ENCODE results near the gene LIFR. TPM values are rescaled to one million over a fixed set of nuclear protein-coding genes. Genes with fewer than 3 reads are reported as not detected.

LIFR gene
- total RNA-seq, 1 donor = 39.8 TPM

DNA sequence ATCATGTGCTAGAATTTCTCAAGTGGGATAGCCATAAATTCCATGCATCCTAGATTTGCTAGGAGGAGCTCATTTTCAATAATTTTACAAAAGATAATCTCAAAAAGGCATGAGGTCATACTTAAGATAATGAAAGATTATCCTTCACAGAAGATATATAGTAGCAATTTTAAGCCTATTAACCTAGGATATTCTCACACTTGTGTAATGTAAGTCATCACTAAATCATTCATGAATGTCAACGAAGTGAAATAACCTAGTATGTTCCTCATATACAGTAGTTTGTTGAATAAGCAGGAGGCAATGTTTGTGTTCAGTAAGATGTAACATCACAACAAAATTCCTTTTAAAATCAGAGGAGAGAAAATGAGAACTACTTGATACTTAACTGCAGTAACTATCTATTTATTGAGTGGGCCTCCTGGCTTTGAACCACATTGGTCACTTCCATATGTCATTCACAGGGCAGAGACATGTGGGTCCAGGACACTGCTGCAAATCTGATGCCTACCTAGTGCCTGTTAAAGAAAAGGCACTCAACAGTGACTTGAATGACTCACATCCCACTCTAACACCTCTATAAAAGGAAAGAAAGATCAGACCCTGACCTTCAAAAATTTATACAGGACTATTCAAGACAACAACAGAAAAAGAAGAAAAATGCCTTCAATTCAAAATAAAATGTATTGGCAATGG, 8.2 kb downstream of the LIFR start:
- H3K27ac ChIP-seq (ENCODE audit: low read depth, low read length) = no peak overlapping the region
- no peak overlapping the region for H2AFZ ChIP-seq (ENCODE audit: low read length)
- peaks cover 48% of the 10 kb centered on the region for H3K4me1 ChIP-seq (ENCODE audit: insufficient read depth, low read length)
- no peak for DNase-seq (ENCODE audit: insufficient read length, low spot score, missing footprints)
- H3K4me2 ChIP-seq (ENCODE audit: insufficient read depth, low read length) = no peak overlapping the region
- no peaks in the 10 kb centered on the region for H3K27me3 ChIP-seq (ENCODE audit: insufficient read depth, low read length)
- no peaks in the 10 kb centered on the region for H3K9me3 ChIP-seq (ENCODE audit: low read depth, low read length)
- H3K36me3 ChIP-seq (ENCODE audit: insufficient read depth, low read length) = no peaks in the 10 kb centered on the region
- H3K4me3 ChIP-seq (ENCODE audit: insufficient read depth, low read length) = no peak overlapping the region
- H3K79me2 ChIP-seq (ENCODE audit: insufficient read depth, low read length) = peaks cover 61% of the 10 kb centered on the region
- H4K20me1 ChIP-seq (ENCODE audit: insufficient read depth, low read length) = peaks cover 4% of the 10 kb centered on the region
- TF ChIP-seq, protein P1, sequence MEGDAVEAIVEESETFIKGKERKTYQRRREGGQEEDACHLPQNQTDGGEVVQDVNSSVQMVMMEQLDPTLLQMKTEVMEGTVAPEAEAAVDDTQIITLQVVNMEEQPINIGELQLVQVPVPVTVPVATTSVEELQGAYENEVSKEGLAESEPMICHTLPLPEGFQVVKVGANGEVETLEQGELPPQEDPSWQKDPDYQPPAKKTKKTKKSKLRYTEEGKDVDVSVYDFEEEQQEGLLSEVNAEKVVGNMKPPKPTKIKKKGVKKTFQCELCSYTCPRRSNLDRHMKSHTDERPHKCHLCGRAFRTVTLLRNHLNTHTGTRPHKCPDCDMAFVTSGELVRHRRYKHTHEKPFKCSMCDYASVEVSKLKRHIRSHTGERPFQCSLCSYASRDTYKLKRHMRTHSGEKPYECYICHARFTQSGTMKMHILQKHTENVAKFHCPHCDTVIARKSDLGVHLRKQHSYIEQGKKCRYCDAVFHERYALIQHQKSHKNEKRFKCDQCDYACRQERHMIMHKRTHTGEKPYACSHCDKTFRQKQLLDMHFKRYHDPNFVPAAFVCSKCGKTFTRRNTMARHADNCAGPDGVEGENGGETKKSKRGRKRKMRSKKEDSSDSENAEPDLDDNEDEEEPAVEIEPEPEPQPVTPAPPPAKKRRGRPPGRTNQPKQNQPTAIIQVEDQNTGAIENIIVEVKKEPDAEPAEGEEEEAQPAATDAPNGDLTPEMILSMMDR (IDR thresholded peaks at IDR 0.05; ENCODE audit: extremely low read depth, low read depth, low read length) = no peak

DNA sequence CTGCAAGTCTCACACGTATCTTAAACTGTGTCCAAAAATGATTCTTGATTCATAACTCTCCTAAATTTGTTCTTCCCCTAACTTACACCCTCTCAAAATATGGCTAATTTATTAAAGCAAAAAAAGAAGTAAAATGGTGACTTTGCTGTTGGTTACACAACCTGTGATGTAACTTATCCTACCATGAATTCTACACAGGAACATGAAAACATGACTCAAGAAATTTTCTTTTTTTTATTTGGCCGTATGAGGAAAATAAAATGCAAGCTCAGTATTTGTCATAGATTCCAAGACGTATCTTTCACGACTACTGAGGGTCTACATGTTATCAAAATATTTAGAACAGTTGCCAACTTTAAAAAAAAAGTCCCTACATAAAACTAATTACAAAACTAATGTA, 9.2 kb downstream of the LIFR start:
- TF ChIP-seq, protein P1 (IDR thresholded peaks at IDR 0.05; ENCODE audit: extremely low read depth, low read depth, low read length) = no peak
- Histone ChIP-seq H3K4me3 (ENCODE audit: insufficient read depth, low read length) (no peak overlapping the region), H3K4me2 (ENCODE audit: insufficient read depth, low read length) (no peak overlapping the region), H3K4me1 (ENCODE audit: insufficient read depth, low read length) (peaks cover 48% of the 10 kb centered on the region), H3K36me3 (ENCODE audit: insufficient read depth, low read length) (no peaks in the 10 kb centered on the region), H3K27me3 (ENCODE audit: insufficient read depth, low read length) (no peaks in the 10 kb centered on the region), H4K20me1 (ENCODE audit: insufficient read depth, low read length) (peaks cover 4% of the 10 kb centered on the region), H3K79me2 (ENCODE audit: insufficient read depth, low read length) (peaks cover 62% of the 10 kb centered on the region), H3K27ac (ENCODE audit: low read depth, low read length) (peak overlapping the region; percentile 19), H3K9me3 (ENCODE audit: low read depth, low read length) (no peaks in the 10 kb centered on the region), H2AFZ (ENCODE audit: low read length) (no peak overlapping the region)
- DNase-seq (ENCODE audit: insufficient read length, low spot score, missing footprints) = no peak

DNA sequence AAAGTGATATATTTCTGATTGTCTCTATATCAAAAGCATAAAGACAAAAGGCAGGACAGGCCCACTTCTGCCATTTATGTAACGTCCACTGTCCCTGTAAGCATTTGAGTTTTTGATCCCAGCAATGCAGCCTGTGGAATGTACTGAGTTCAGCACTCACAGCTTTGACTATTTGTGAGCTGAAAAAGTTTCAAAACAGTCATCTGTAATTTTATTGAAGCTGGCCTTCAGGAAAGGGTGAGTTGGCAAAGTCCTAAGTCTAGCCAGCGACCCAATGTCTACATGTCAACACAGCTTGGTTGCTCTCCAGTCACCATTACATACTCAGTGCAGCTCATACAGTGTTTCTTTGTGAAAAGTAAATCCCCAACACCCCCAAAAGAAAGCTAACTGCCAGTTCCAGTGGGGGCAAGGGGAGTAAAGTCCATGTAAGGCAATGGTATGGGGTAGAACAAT, 9.7 kb downstream of the LIFR start:
- no peak overlapping the region for H2AFZ ChIP-seq (ENCODE audit: low read length)
- peak overlapping the region; percentile 19 for H3K27ac ChIP-seq (ENCODE audit: low read depth, low read length)
- H3K4me3 ChIP-seq (ENCODE audit: insufficient read depth, low read length) = no peak overlapping the region
- H4K20me1 ChIP-seq (ENCODE audit: insufficient read depth, low read length) = peaks cover 4% of the 10 kb centered on the region
- peaks cover 48% of the 10 kb centered on the region for H3K4me1 ChIP-seq (ENCODE audit: insufficient read depth, low read length)
- H3K27me3 ChIP-seq (ENCODE audit: insufficient read depth, low read length) = no peaks in the 10 kb centered on the region
- no peak for DNase-seq (ENCODE audit: insufficient read length, low spot score, missing footprints)
- TF ChIP-seq, protein P1 (IDR thresholded peaks at IDR 0.05; ENCODE audit: extremely low read depth, low read depth, low read length) = no peak
- peaks cover 67% of the 10 kb centered on the region for H3K79me2 ChIP-seq (ENCODE audit: insufficient read depth, low read length)
- H3K4me2 ChIP-seq (ENCODE audit: insufficient read depth, low read length) = no peak overlapping the region
- H3K9me3 ChIP-seq (ENCODE audit: low read depth, low read length) = no peaks in the 10 kb centered on the region
- no peaks in the 10 kb centered on the region for H3K36me3 ChIP-seq (ENCODE audit: insufficient read depth, low read length)

DNA sequence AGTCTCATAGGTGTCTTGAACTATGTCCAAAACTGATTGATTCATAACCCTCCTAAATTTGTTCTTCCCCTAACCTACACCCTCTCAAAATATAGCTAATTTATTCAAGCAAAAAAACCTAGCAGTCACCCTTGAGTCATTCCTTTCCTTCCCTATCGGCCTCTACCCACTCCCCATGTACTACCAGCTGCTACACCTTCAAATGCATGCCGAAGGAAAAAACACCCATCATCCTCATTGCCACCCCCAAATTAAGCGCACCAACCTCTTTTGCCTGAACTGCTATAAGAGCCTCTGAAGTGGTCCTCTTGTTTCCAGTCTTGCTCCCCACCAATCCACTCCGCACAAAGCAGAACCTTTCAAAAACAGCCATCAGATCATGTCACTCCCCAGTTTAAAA, 12.6 kb downstream of the LIFR start:
- H3K9me3 ChIP-seq (ENCODE audit: low read depth, low read length) = no peaks in the 10 kb centered on the region
- no peaks in the 10 kb centered on the region for H3K36me3 ChIP-seq (ENCODE audit: insufficient read depth, low read length)
- peaks cover 64% of the 10 kb centered on the region for H3K79me2 ChIP-seq (ENCODE audit: insufficient read depth, low read length)
- no peak for DNase-seq (ENCODE audit: insufficient read length, low spot score, missing footprints)
- H3K4me1 ChIP-seq (ENCODE audit: insufficient read depth, low read length) = peaks cover 23% of the 10 kb centered on the region
- H3K27me3 ChIP-seq (ENCODE audit: insufficient read depth, low read length) = no peaks in the 10 kb centered on the region
- H4K20me1 ChIP-seq (ENCODE audit: insufficient read depth, low read length) = peaks cover 4% of the 10 kb centered on the region
- no peak overlapping the region for H3K27ac ChIP-seq (ENCODE audit: low read depth, low read length)
- TF ChIP-seq, protein P1 (IDR thresholded peaks at IDR 0.05; ENCODE audit: extremely low read depth, low read depth, low read length) = no peak
- no peak overlapping the region for H3K4me3 ChIP-seq (ENCODE audit: insufficient read depth, low read length)
- no peak overlapping the region for H3K4me2 ChIP-seq (ENCODE audit: insufficient read depth, low read length)
- H2AFZ ChIP-seq (ENCODE audit: low read length) = no peak overlapping the region

All from osteoblast (primary cell).